Body of pancreas (tissue), 4 donors: ENCODE results near the gene PAK6. TPM values are rescaled to one million over a fixed set of nuclear protein-coding genes. Genes with fewer than 3 reads are reported as not detected.

Source experiments
- ATAC-seq: fragments of 150-250 bp; one replicate; pipeline ENCODE4 v1.9.1; 2016
- DNase-seq, 4 donors: peaks; one replicate each; pipeline ENCODE4 v3.0.0-alpha.2; 2019
- H3K27ac ChIP-seq, 4 donors: fragments of 200-600 bp; sonication (generic); 1 replicate in 3 of 4; 2 replicates in 1 of 4; pipeline versions ENCODE4 v1.5.1 to v1.6.1; 2016 to 2019; ENCODE audit warnings: mild to moderate bottlenecking in 1 of 4, mixed read lengths in 1 of 4, moderate library complexity in 1 of 4
- H3K27me3 ChIP-seq, 2 donors: fragments of 200-600 bp; sonication (generic); one replicate each; pipeline ENCODE4 v1.6.0; 2016; ENCODE audit warnings: mild to moderate bottlenecking in 1 of 2
- H3K36me3 ChIP-seq, 2 donors: fragments of 200-600 bp; sonication (generic); replicated peaks in 1 of 2; 2 replicates each; pipeline ENCODE4 v1.5.1; 2016; ENCODE audit warnings: low read depth in 2 of 2; ENCODE audit not compliant: insufficient read depth in 1 of 2
- H3K4me1 ChIP-seq: fragments of 200-600 bp; sonication (generic); one replicate; pipeline ENCODE4 v1.6.0; 2016
- H3K4me3 ChIP-seq, 2 donors: fragments of 200-600 bp; sonication (generic); 1 replicate in 1 of 2; 2 replicates in 1 of 2; pipeline ENCODE4 v1.5.1; 2016 to 2019
- H3K9me3 ChIP-seq, 3 donors: fragments of 200-600 bp; sonication (generic); 1 replicate in 2 of 3; 2 replicates in 1 of 3; pipeline ENCODE4 v1.5.1; 2016
- POLR2A ChIP-seq, 3 donors: fragments of 450-650 bp; IDR thresholded peaks; one replicate each; pipeline ENCODE4 v1.6.1; 2016; ENCODE audit warnings: antibody characterized with exemption in 3 of 3, mild to moderate bottlenecking in 2 of 3
- WGBS, 2 donors: methylation state at CpG; one replicate each; pipeline ENCODE4 v1.1.5; 2017; 5-methylcytosine and 5-hydroxymethylcytosine counted together
- intact Hi-C: fragments of 100-400 bp; cut with DNase I; formaldehyde crosslinking; loops from one replicate; pipeline ENCODE4 v1.15.1; 2023
- total RNA-seq, 2 donors: library from RNA; depleted of rRNA; stranded (reverse); fragments of >200 nt; gene quantifications; one replicate each; pipeline ENCODE4 v1.1.0, GENCODE V29; 2016
- TF ChIP-seq, protein P1 (sequence below), 7 experiments: fragments of 450-650 bp in 4 of 7; fragments of 200-600 bp in 3 of 7; sonication (generic) in 3 of 7; IDR thresholded peaks; one replicate each; pipeline ENCODE4 v1.5.1; 2016 to 2019; ENCODE audit warnings: antibody characterized with exemption in 7 of 7

PAK6 gene
- total RNA-seq, 2 donors from 2014 or later: 14.8 to 22.4 TPM

- TF ChIP-seq, protein P1, sequence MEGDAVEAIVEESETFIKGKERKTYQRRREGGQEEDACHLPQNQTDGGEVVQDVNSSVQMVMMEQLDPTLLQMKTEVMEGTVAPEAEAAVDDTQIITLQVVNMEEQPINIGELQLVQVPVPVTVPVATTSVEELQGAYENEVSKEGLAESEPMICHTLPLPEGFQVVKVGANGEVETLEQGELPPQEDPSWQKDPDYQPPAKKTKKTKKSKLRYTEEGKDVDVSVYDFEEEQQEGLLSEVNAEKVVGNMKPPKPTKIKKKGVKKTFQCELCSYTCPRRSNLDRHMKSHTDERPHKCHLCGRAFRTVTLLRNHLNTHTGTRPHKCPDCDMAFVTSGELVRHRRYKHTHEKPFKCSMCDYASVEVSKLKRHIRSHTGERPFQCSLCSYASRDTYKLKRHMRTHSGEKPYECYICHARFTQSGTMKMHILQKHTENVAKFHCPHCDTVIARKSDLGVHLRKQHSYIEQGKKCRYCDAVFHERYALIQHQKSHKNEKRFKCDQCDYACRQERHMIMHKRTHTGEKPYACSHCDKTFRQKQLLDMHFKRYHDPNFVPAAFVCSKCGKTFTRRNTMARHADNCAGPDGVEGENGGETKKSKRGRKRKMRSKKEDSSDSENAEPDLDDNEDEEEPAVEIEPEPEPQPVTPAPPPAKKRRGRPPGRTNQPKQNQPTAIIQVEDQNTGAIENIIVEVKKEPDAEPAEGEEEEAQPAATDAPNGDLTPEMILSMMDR (IDR thresholded peaks at IDR 0.05): no peak
- no peak for TF ChIP-seq POLR2A (IDR thresholded peaks at IDR 0.05)
- no peak for ATAC-seq
- WGBS, 2 donors: 88 to 93% methylated on average over 1 of the region's 1 CpG
These were observed 40.3 kb upstream of the PAK6 start for GRCh38 chr15:40198355-40199085.

GRCh38 chr15:40204100-40204499 is 34.8 kb upstream of the PAK6 start:
- no peak for TF ChIP-seq POLR2A (IDR thresholded peaks at IDR 0.05)
- TF ChIP-seq, protein P1 (IDR thresholded peaks at IDR 0.05): no peak
- Histone ChIP-seq H3K4me1 (peaks cover 15% of the 10 kb centered on the region), H3K27ac (no peak overlapping the region), H3K27me3 (no peaks in the 10 kb centered on the region), H3K36me3 (no peaks in the 10 kb centered on the region), H3K9me3 (no peaks in the 10 kb centered on the region), H3K4me3 (no peak overlapping the region)
- DNase-seq: no peak
- intact Hi-C loops: no loop called here
- ATAC-seq: no peak
- 93 to 94% methylated on average over 1 of the region's 1 CpG for WGBS, 2 donors

More at GRCh38 chr15:40198355-40199085, 40.3 kb upstream of the PAK6 start:
- DNase-seq: no peak
- Histone ChIP-seq H3K4me3 (no peak overlapping the region), H3K9me3 (no peaks in the 10 kb centered on the region), H3K27ac (no peak overlapping the region), H3K36me3 (no peaks in the 10 kb centered on the region), H3K27me3 (no peaks in the 10 kb centered on the region), H3K4me1 (peaks cover 15% of the 10 kb centered on the region)
- intact Hi-C loops: no loop called here

DNA sequence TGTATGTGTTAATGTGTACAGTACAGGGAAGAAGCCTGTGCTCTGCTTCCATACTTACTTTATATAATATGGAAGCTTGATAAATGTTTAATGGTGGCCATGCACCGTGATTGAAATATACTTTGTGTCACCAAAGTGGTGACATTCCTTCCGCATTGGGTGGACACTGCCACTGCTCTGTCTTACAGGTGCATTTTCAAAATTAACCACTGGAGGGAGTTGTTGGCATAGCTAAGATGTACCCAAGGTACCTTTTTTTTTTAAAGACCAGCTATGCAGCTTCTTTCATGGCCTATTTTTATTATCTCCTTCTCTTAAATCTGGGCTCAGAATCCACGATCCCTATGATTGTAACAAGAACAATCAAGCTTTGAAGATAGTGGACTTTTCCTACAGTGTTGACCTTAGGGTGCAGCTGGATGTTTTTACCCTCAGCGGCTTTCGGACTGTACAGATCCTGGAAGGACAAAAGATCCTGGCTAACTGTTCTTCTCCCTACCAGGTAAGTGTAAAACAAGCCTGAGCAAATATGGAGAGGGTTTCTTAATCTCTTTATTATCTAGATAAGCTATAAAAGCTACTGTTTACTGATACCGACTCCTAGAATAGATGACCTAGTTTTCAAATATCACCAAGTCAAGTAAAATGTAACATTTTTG is 21.6 kb upstream of the PAK6 start:
- no peak overlapping the region for H3K27ac ChIP-seq
- no peaks in the 10 kb centered on the region for H3K4me1 ChIP-seq
- intact Hi-C loops: loop anchor here (5.0 kb wide), 1 partner anchor 170 kb away; no protein-coding TSS in a partner anchor
- no peaks in the 10 kb centered on the region for H3K36me3 ChIP-seq
- DNase-seq (peak; percentile 60 to 86 (median 68)), ATAC-seq (peak; percentile 97)
- no peaks in the 10 kb centered on the region for H3K27me3 ChIP-seq
- TF ChIP-seq, protein P1 (IDR thresholded peaks at IDR 0.05): peak; percentile 61 to 94 (median 89)
- TF ChIP-seq POLR2A (IDR thresholded peaks at IDR 0.05): no peak
- 42 to 46% methylated on average over 6 of the region's 6 CpGs for WGBS, 2 donors
- no peak overlapping the region for H3K4me3 ChIP-seq
- H3K9me3 ChIP-seq: no peaks in the 10 kb centered on the region

GRCh38 chr15:40219801-40220200 is 19.1 kb upstream of the PAK6 start:
- DNase-seq (no peak), ATAC-seq (no peak)
- H3K36me3 ChIP-seq: no peaks in the 10 kb centered on the region
- H3K4me1 ChIP-seq: no peaks in the 10 kb centered on the region
- no peak overlapping the region for H3K4me3 ChIP-seq
- H3K27me3 ChIP-seq: no peaks in the 10 kb centered on the region
- 81 to 96% methylated on average over 1 of the region's 1 CpG for WGBS, 2 donors
- intact Hi-C loops: loop anchor here (5.0 kb wide), 2 partner anchors 52 to 172 kb away; no protein-coding TSS in a partner anchor
- H3K9me3 ChIP-seq: no peaks in the 10 kb centered on the region
- no peak overlapping the region for H3K27ac ChIP-seq
- no peak for TF ChIP-seq POLR2A (IDR thresholded peaks at IDR 0.05)
- TF ChIP-seq, protein P1 (IDR thresholded peaks at IDR 0.05): no peak
